GM18858 (cell line): ENCODE data around the gene ALKBH4.
"Not testable (repeated sequence)": the region's sequence is repeated elsewhere in the genome, so short reads cannot be mapped to it uniquely, and the experiment has no call there.

Experiments
- ATAC-seq: cut with Tn5 transposase; IDR thresholded peaks from one replicate; pipeline ENCODE4 v1.9.1; 2021; ENCODE audit not compliant: unreplicated experiment

Gene ALKBH4

GRCh38 chr7:102455596-102455995 is 9.1 kb downstream of the ALKBH4 start:
- ATAC-seq, result no peak

- ATAC-seq, result not testable (repeated sequence)
Observed at GRCh38 chr7:102454932-102455331, 9.7 kb downstream of the ALKBH4 start.

- no peak for ATAC-seq
Observed at GRCh38 chr7:102454468-102454867, 10.2 kb downstream of the ALKBH4 start.

- ATAC-seq, result no peak
Observed at GRCh38 chr7:102453319-102453718, 11.3 kb downstream of the ALKBH4 start.

- no peak for ATAC-seq
Observed at GRCh38 chr7:102452451-102452850, 12.2 kb downstream of the ALKBH4 start.

GRCh38 chr7:102451371-102452054 is 13.2 kb downstream of the ALKBH4 start:
- no peak for ATAC-seq

GRCh38 chr7:102450242-102450641 is 14.4 kb downstream of the ALKBH4 start:
- peak; percentile 44 for ATAC-seq

GRCh38 chr7:102449136-102449535 is 15.5 kb downstream of the ALKBH4 start:
- ATAC-seq, result no peak

- no peak for ATAC-seq
Observed at GRCh38 chr7:102447311-102447710, 17.4 kb downstream of the ALKBH4 start.

- ATAC-seq, result no peak
Observed at GRCh38 chr7:102446387-102447156, 18.1 kb downstream of the ALKBH4 start.

- no peak for ATAC-seq
Observed at GRCh38 chr7:102445674-102446071, 19.0 kb downstream of the ALKBH4 start.

GRCh38 chr7:102444961-102445673 is 19.5 kb downstream of the ALKBH4 start:
- peak; percentile 36 for ATAC-seq

GRCh38 chr7:102439963-102440795 is 24.5 kb downstream of the ALKBH4 start:
- no peak for ATAC-seq

GRCh38 chr7:102436118-102436517 is 28.5 kb downstream of the ALKBH4 start:
- no peak for ATAC-seq

- ATAC-seq, result no peak
Observed at GRCh38 chr7:102434039-102434486, 30.6 kb downstream of the ALKBH4 start.

GRCh38 chr7:102433219-102434038 is 31.2 kb downstream of the ALKBH4 start, which contains the start of gene ORAI2:
Gene ORAI2, plus strand, starts transcription at chr7:102433575. Its CDS starts 5,382 bp downstream, at chr7:102438957.
- peak; percentile 37 for ATAC-seq

GRCh38 chr7:102432442-102433218 is 32.0 kb downstream of the ALKBH4 start:
- peak; percentile 15 for ATAC-seq

GRCh38 chr7:102431617-102432298 is 32.9 kb downstream of the ALKBH4 start:
- ATAC-seq, result peak; percentile 25
